Measurements from ENCODE around the gene PRDM16. TPM values are rescaled to one million over a fixed set of nuclear protein-coding genes. Genes with fewer than 3 reads are reported as not detected.

Gene PRDM16
- total RNA-seq, 1 experiment from 2014 or later = 6.1 TPM

DNA sequence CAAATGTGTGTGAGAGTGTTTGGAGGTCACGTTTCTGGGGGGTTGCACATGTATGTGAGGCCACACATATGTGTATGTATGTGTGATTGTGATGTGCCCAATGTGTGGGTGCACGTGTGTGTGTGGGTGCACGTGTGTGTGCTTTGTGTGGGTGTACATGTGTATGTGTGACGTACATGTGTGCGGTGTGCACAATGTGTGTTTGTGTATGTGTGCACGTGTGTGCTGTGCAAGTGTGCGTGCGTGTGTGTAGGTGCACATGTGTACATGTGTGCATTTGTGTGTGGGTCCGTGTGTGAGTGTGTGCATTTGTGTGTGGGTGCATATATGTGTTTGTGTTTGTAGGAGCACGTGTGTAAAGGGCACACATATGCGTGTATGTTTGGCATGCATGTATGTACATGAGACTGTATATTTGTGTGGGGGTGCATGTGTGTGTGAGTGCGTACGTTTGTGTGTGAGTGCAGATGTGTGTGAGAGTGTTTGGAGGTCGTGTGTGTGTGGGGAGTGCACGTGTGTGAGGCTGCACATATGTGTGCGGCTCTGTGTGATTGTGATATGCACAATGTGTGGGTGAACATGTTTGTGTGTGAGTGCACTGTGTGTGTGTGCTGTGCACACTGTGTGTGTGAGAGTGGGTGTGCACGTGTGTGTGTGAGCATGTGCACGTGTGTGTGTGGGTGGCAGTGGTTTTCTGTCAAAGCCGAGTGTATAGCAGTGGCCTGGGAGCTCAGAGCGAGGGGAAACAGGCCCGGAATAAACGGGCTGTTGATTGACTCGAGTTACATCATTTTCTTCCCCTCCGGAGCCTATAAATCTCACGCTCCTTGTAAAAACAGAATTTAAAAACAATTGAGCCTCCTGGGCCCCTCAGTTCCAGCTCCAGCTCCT lies 252.8 kb downstream of the PRDM16 start:
- Histone ChIP-seq H3K4me1 (ENCODE audit: control insufficient read depth in 1 of 2, insufficient read depth in 2 of 2, low read length in 2 of 2) (peaks cover 22 to 32% of the 10 kb centered on the region in 2 experiments), H3K9me2 (ENCODE audit: insufficient read depth) (no peaks in the 10 kb centered on the region), H2AFZ (ENCODE audit: low read depth, low read length, poor library complexity, severe bottlenecking) (no peak overlapping the region), H3K27me3 (ENCODE audit: insufficient read depth, low read length) (no peaks in the 10 kb centered on the region), H4K20me1 (ENCODE audit: insufficient read depth) (no peaks in the 10 kb centered on the region), H3K9ac (ENCODE audit: low read length) (no peak overlapping the region), H3K4me2 (ENCODE audit: low read length) (no peak overlapping the region), H3K36me3 (ENCODE audit: control insufficient read depth in 1 of 2, insufficient read depth in 2 of 2, low read length in 2 of 2) (no peaks in the 10 kb centered on the region), H3K9me3 (ENCODE audit: control insufficient read depth in 1 of 2, insufficient read depth in 1 of 2, low read depth in 1 of 2, low read length in 2 of 2) (no peaks in the 10 kb centered on the region), H3K79me2 (ENCODE audit: insufficient read depth, low read length) (no peaks in the 10 kb centered on the region), H3K4me3 (replicated peaks in 1 of 2; ENCODE audit: low read depth in 1 of 2, low read length in 2 of 2) (no peak overlapping the region), H3K27ac (ENCODE audit: low read depth, low read length) (no peak overlapping the region)
- TF ChIP-seq YY1 (IDR thresholded peaks at IDR 0.05; ENCODE audit: extremely low read depth, insufficient replicate concordance, low read depth, low read length) = no peak
- TF ChIP-seq FOSL1 (IDR thresholded peaks at IDR 0.05; ENCODE audit: low read depth) = no peak
- no peak for TF ChIP-seq POLR2AphosphoS5 (IDR thresholded peaks at IDR 0.05; ENCODE audit: low read depth, low read length)
- no peak for TF ChIP-seq EZH2 (IDR thresholded peaks at IDR 0.05)
- no peak for TF ChIP-seq CEBPB (IDR thresholded peaks at IDR 0.05; ENCODE audit: low read depth)
- no peak for TF ChIP-seq SIN3A (IDR thresholded peaks at IDR 0.05; ENCODE audit: low read depth)
- TF ChIP-seq, protein P1, sequence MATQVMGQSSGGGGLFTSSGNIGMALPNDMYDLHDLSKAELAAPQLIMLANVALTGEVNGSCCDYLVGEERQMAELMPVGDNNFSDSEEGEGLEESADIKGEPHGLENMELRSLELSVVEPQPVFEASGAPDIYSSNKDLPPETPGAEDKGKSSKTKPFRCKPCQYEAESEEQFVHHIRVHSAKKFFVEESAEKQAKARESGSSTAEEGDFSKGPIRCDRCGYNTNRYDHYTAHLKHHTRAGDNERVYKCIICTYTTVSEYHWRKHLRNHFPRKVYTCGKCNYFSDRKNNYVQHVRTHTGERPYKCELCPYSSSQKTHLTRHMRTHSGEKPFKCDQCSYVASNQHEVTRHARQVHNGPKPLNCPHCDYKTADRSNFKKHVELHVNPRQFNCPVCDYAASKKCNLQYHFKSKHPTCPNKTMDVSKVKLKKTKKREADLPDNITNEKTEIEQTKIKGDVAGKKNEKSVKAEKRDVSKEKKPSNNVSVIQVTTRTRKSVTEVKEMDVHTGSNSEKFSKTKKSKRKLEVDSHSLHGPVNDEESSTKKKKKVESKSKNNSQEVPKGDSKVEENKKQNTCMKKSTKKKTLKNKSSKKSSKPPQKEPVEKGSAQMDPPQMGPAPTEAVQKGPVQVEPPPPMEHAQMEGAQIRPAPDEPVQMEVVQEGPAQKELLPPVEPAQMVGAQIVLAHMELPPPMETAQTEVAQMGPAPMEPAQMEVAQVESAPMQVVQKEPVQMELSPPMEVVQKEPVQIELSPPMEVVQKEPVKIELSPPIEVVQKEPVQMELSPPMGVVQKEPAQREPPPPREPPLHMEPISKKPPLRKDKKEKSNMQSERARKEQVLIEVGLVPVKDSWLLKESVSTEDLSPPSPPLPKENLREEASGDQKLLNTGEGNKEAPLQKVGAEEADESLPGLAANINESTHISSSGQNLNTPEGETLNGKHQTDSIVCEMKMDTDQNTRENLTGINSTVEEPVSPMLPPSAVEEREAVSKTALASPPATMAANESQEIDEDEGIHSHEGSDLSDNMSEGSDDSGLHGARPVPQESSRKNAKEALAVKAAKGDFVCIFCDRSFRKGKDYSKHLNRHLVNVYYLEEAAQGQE (IDR thresholded peaks at IDR 0.05; ENCODE audit: low read depth) = no peak
- no peak for TF ChIP-seq ELF1 (IDR thresholded peaks at IDR 0.05; ENCODE audit: borderline replicate concordance, low read depth)
- no peak for TF ChIP-seq POLR2A (IDR thresholded peaks at IDR 0.05; ENCODE audit: borderline replicate concordance, extremely low read depth, insufficient read depth, insufficient read length)
- TF ChIP-seq RAD21 (IDR thresholded peaks at IDR 0.05; ENCODE audit: low read depth) = no peak
- no peak for TF ChIP-seq EZH2phosphoT487 (IDR thresholded peaks at IDR 0.05; ENCODE audit: borderline replicate concordance)
- no peak for TF ChIP-seq EGR1 (IDR thresholded peaks at IDR 0.05; ENCODE audit: low read depth)
- TF ChIP-seq ZFX (IDR thresholded peaks at IDR 0.05) = no peak
- TF ChIP-seq, protein P2, sequence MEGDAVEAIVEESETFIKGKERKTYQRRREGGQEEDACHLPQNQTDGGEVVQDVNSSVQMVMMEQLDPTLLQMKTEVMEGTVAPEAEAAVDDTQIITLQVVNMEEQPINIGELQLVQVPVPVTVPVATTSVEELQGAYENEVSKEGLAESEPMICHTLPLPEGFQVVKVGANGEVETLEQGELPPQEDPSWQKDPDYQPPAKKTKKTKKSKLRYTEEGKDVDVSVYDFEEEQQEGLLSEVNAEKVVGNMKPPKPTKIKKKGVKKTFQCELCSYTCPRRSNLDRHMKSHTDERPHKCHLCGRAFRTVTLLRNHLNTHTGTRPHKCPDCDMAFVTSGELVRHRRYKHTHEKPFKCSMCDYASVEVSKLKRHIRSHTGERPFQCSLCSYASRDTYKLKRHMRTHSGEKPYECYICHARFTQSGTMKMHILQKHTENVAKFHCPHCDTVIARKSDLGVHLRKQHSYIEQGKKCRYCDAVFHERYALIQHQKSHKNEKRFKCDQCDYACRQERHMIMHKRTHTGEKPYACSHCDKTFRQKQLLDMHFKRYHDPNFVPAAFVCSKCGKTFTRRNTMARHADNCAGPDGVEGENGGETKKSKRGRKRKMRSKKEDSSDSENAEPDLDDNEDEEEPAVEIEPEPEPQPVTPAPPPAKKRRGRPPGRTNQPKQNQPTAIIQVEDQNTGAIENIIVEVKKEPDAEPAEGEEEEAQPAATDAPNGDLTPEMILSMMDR (IDR thresholded peaks at IDR 0.05 in 2 of 3, conservative IDR thresholded peaks at IDR 0.05 in 1 of 3; ENCODE audit: borderline replicate concordance in 1 of 3, insufficient read depth in 1 of 3, low read depth in 2 of 3, low read length in 2 of 3) = no peak
- TF ChIP-seq, protein P3, sequence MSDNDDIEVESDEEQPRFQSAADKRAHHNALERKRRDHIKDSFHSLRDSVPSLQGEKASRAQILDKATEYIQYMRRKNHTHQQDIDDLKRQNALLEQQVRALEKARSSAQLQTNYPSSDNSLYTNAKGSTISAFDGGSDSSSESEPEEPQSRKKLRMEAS (IDR thresholded peaks at IDR 0.05) = no peak
- TF ChIP-seq SRF (IDR thresholded peaks at IDR 0.05; ENCODE audit: low read depth) = no peak
- TF ChIP-seq JUND (IDR thresholded peaks at IDR 0.05) = no peak
- TF ChIP-seq ZNF274 (IDR thresholded peaks at IDR 0.05; ENCODE audit: low read depth, low read length) = no peak
- ATAC-seq (no peak), DNase-seq (ENCODE audit: low read depth, low spot score) (no peak)
- ChIA-PET POLR2A (no interaction called here), RAD21 (ENCODE audit: low non-redundant PET in 1 of 2, low total read pairs in 2 of 2, uncharacterized antibody in 2 of 2, unreplicated experiment in 2 of 2) (no interaction called here), CTCF (interaction anchor here (2.2 kb wide), 1 partner anchor 309 kb away, joined by 8 read pairs; no protein-coding TSS in a partner anchor)
- intact Hi-C loops (cut with micrococcal nuclease) = loop anchor here (10.0 kb wide), 1 partner anchor 247 kb away; no protein-coding TSS in a partner anchor
- no TSS peak for BruUV-seq (replicated peaks)
